ENCODE measurements around the gene UGT2B17. TPM values are rescaled to one million over a fixed set of nuclear protein-coding genes. Genes with fewer than 3 reads are reported as not detected.
"Not testable (repeated sequence)": the region's sequence is repeated elsewhere in the genome, so short reads cannot be mapped to it uniquely, and the experiment has no call there.

Gene UGT2B17
- not detected in 2 replicates for total RNA-seq

DNA sequence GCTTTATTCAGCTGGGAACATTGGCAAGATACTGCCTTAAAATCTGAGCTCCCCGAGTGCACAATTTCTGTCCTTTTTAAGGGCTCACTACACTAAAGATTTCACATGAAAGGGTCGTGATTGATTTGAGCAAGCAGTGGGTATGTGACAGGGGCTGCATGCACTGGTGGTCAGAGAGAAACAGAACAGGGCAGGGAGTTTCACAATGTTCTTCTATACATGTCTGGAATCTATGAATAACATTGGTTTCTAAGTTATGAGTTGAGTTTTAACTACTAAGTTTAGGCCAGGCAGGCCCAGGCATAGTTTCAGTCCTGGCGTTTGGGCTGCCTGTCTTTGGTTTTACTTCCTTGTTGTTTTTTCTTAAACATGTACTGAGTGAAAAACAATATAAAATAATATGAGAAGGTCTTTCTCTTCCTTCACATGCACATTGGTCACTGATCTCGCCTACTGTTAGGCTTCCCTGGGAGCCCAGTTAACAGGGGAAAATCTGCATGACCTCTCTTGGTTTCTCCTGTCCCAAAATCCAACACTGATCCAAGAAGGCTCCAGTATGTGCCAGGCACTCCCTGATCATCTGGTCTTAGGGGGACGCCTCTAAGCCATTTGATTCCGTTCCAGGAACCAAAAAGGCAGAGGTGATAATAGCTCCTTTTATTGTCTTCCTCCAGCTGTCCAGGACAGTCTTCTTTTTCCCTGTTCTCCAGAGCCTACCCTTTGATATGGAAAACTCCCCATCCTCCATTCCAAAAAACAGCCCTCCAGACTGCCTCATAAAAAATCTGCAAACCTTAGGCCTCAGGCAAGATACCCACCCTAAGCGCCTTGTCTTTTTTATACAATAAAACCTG, at the start of gene UGT2B17:
UGT2B17 (minus strand) TSS at position 51 of the 854 bp plus-strand sequence. CDS start 7,838 bp downstream, outside the sequence.
- intact Hi-C loops (cut with micrococcal nuclease): no loop called here

DNA sequence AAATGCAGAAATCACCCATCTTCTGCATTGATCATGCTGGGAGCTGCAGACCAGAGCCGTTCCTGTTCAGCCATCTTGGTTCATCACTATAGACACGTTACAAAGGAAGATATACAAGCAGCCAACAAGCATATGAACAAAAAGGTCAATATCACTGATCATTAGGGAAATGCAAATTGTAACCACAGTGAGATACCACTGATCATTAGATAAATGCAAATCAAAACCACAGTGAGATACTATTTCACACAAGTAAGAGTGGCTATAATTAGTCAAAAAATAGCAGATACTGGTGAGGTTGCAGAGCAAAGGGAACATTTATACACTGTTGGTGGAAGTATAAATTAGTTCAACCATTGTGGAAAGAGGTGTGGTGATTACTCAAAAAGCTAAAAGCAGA, 46.6 kb upstream of the UGT2B17 start:
- intact Hi-C loops (cut with micrococcal nuclease): not testable (repeated sequence)

DNA sequence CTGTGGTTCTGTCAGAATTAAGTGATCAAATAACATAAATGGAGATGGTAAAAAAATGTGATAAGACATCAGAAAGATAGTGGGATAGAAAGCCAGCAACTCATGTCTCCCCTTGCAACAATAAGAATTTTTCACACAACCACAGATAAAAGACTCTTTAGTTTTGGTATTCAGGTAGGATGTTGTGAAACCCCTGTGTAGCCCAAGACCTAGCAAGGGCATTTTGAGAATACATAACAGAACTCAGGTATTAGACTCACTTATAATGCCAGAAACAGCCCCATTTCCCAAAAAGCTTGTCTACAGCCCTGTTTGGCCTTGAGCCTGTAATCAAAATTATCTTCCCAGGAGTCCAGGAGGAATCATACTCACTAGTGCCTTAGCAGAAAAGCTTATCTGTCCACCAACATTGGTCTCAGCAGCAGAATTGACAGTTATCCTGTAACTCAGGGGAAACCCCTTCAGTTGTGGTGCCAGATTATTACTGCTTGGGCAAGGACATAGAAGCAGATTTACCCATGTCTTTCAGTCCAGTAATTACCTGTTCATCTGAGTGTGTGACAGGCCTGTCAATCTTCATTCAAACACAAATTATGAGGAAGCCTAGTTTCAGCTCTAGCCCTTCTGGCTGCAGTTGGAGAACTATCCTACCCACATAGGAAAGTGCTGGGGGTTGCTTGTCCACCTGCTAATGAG, 41.0 kb upstream of the UGT2B17 start:
- intact Hi-C loops (cut with micrococcal nuclease): no loop called here

DNA sequence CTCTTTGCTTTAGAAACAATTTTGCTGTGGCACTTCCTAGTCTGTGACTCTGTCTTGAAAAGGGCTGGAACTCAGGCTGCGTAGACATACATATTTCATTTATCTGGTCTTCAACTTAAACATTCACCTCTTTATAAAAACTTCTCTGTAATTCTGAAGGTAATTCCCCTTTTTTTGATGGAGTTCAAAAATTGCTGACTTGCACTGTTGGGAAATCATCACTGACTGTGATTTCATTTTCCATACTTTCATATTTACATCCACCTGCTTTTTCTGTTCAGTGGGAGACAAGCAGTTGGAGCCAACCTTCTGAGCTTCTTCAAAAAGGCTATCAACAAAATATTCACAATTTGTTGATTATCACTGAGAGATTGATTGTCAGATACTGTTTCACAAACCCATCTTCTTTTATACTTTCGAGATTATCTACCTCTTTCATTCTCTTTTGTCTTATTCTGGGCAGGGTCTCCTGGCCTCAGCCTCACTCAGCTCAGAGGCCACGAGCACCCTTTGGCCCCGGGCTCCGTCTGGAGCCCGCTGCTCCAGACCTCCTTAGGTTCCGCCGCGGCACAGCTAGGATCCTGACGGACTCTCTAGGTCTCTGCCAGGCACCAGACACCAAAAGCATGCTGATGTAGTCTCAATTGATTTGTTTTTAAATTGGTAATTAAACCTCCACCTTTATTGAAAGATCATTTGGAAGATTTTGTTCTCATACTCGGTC, 39.7 kb upstream of the UGT2B17 start:
- intact Hi-C loops (cut with micrococcal nuclease): no loop called here

DNA sequence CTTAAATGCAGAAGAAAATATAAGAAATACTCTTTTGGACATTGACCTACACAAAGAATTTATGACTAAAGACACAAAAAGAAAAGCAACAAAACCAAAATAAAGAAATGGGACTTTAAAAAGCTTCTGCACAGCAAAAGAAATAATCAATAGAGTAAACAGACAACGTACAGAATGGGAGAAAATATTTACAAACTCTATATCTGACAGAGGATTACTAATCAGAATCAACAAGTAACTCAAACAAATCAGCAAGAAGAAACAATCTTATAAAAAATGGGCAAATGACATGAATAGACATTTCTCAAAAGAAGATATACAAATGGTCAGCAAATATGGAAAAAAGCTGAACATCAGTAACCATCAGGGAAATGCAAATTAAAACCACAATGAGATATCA, 37.6 kb upstream of the UGT2B17 start:
- intact Hi-C loops (cut with micrococcal nuclease): no loop called here

DNA sequence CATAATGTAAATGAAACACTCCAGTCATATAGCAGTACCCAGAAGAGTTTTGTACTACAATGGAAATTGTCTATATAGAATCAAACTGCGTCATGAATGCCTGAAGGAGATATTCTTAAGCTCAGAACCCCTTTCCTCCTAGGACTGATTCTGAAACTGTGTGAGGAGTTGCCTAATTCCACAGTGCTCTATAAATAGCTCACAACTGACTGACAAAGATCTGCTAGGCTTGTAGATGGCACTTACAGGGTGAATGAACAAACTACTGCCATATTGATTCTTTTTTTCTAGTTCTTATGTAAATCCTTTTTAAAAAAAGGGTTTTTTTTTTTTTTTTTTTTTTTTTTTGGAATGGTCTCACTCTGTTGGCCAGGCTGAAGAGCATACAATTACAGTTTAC, 30.1 kb upstream of the UGT2B17 start:
- intact Hi-C loops (cut with micrococcal nuclease): no loop called here

DNA sequence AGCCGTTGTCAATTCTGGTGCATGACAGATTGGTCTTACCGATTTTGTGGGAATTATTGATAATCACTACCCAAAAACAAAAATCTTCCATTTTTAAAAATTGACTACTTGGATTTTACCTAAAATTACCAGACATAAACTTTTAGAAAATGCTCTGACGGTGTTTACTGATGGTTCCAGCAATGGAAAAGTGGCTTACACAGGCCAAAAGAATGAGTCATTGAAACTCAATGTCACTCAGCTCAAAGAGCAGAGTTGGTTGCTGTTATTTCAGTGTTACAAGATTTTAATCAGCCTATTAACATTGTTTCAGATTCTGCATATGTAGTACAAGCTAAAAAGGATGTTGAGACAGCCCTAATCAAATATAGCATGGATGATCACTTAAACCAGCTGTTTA, 23.0 kb upstream of the UGT2B17 start:
- intact Hi-C loops (cut with micrococcal nuclease): no loop called here

DNA sequence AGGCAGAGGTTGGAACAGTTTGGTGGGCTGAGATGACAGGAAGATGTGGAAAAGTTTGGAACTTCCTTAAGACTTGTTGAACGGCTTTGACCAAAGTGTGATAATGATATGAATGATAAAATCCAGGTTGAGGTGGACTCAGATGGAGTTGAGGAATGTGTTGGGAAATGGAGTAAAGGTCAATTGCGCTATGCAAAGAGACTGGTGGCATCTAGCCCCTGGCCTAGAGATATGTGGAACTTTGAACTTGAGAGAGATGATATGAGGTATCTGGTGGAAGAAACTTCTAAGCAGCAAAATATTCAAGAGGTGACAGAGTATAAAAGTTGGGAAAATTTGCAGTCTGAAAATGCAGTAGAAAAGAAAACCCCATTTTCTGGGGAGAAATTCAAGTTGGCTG, 21.4 kb upstream of the UGT2B17 start:
- intact Hi-C loops (cut with micrococcal nuclease): no loop called here

DNA sequence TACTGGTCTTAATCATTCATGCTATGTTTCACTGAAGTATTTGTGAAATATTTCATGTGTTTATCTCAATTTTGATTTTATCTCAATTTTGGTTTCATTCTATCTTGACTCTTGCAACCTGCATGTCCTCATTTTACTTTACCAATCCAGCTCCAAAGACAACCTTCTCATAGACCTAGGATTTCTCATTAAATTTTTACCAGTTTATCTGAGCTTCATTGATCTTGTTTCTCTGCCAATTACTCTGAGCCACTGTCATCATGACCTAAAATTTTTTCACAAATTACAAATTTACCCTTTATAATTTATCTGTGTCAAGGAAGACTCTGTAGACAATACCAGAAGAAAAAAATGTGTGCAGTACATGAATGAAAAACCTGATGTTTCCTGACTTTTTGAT, 18.6 kb upstream of the UGT2B17 start:
- intact Hi-C loops (cut with micrococcal nuclease): no loop called here

DNA sequence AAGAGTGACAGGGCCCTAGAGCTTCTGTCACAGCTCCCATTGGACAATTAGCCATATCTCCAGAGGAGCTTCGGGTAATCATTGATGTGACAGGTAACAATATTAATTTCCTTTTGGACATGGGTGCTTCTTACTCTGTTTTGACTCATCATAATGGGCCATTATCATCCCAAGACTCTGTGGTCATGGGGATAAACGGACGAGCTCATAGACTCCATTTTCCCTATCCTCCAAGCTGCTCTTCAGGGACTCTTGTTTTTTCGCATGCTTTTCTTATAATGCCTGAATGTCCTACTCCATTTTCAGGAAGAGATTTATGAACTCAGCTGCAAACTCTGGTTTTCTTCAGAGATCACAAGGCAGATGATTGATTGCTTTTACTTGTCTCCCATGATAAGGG, 17.0 kb upstream of the UGT2B17 start:
- intact Hi-C loops (cut with micrococcal nuclease): no loop called here

DNA sequence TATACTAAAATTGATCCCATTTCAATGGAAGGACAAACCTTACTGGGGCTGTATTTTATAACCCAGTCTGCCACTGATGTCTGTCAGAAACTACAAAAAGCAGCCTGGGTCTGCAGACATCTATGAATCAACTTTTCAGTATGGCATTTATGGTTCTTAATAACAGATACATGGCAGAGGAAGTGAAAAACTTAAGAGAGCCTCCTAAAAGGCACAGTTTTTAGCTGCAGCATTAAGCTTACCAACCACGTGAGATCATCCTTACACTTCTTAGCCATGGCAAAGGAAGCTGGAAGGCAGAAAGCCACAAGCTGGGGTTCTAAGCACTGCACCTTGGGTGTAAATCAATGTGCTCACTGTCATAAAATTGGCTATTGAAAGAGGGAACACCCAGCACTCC, 16.6 kb upstream of the UGT2B17 start:
- intact Hi-C loops (cut with micrococcal nuclease): no loop called here

DNA sequence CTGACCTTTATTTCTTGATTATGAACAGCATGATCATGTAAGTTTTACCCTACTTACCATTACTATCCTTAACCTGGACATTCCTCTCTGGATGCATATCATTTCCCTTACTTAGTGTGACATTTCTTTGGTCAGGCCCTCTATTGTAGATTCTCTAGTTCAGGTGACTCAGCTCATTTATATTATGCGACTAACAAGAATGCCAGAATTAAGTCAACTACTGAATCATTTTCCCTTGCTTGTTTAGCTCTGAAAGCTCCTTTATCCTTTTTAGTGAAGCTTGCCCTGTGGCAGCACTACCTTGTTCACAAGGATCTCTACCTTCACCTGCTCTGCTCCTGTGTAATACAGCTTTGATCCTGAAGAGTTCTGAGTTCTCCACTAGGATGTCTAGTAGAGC, 15.1 kb upstream of the UGT2B17 start:
- intact Hi-C loops (cut with micrococcal nuclease): no loop called here

DNA sequence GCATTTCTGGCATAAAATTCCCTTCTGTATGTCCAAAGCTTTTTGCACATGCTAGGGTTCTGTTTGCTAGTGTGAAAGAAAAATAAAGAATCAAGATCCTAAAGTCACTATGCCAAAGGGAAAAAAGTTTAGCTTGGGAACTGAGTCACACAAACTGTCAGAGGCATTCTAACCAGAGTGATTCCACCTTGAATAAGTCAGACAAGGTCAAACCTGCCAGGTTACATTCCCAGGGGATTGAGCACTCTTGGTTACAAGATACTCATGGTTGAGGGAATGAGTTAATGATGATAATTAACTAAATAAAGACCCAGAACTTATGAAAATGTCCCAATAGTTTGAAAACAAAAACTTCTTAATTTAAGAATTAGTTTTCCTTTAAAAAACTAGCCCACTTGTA, 13.7 kb upstream of the UGT2B17 start:
- intact Hi-C loops (cut with micrococcal nuclease): no loop called here

DNA sequence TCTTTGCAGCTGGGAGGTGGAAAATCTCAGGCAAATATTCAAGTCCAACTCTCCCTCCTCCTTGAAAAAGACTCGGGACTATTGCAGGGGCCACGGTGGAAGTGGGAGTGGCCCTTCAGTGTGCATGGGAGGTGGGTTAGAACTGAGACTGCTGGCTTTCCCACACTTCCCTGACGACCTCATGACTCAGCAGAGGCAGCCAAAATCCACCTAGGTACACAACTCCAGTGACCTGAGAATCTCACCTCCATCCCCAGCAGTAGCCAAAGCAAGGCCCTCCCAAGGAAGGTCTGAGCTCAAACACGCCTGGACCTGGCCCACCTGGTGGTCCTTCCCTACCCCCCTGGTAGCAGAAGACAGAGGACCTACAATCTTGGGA, 6.2 kb upstream of the UGT2B17 start:
- intact Hi-C loops (cut with micrococcal nuclease): no loop called here

DNA sequence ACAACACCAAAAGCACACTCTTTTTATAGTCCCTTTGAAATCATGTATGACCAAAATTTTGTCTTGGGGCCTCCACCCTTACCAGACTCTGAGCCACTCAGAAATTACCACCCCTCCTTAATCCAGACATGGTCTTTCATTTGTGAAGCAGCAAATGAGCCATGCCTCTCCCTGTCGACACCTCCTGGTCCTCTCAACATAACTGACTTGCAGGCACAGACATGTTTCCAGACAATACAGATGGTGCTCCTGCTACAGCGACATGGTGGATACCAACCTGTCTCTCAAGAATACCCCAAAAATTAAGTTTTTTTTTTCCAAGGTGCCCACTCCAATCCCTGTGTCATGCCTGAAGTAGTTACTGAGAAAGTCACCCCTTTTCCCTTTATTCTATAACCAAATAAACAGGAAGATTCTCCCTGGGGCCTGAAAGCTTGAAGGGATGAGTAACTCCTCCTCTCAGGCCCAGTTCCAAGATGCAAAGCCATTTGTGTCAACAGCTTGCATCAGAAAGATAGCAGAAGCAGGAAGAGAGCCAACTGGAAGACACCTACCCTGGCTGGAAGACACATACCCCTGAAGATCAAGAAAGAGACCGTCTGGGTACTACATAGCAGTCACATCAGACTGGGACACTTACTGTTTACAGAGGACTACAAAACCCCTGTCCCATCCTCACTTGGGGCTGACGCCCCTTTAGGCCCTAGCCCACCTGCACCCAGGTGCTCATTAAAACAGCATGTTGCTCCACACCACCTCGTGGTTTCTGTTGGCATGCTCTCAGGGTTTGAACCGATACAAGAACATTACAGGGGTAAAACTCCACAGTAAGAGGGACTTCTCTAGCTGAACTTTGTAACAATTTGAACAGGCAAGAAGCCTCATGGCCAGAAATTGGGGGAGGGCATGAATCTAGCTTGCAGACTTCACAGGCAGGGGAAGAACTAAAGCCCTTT, 5.5 kb upstream of the UGT2B17 start:
- intact Hi-C loops (cut with micrococcal nuclease): no loop called here

DNA sequence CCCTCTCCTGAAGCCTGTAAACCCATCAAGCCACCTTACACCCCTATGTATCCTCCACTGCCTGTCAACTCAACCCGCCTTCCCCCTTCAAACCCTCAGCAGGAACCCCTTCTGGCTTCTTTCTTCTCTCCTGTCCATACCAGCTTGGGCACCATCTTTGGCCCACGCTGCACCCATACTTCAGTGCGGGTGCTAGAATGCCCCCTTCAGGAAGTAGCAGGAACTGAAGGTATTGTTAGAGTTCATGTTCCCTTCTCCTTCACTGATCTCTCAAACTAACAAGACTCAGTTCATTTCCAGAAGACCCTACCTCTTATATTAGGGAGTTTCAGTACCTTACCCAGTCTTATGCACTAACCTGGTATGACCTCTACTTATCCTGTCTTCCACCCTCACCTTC, 1.5 kb upstream of the UGT2B17 start:
- intact Hi-C loops (cut with micrococcal nuclease): no loop called here

DNA sequence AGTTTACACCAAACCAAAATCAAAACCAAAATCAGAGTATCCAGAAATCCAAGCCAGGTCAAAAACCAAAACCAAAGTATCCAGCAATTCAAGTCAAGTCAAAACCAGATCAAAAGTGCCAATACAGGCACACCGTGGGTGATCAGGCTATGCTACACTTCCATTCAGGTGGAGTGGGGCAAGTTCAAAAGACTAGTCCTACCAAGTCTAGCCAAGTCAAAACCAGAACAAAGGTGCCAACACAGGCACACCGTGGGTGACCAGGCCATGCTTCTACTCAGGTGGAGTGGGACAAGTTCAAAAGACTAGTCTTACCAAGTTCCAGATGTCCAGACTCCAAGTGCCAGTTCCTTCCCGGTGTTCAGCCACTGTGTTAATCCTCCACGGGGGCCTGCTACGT, 486 bp downstream of the UGT2B17 start:
- intact Hi-C loops (cut with micrococcal nuclease): not testable (repeated sequence)

DNA sequence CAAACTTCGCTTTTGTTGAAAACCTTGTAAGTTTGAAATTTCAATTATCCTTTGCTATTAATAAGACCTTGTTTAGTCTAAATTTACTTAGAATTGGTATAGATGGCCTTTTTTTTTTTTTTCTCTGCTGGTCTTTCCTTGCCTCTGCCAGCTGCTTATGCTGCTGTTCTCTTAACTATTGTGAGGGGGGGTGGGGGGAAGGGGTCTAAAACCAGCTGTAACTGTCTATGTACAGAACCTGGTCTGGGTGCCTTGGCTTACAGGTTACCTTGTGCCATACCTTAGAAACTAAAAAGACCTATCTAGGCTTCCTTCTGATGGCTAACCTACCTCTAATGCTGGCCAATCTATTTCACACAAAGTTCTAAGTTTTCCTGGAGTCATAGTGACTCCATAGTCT, 1.0 kb downstream of the UGT2B17 start:
- intact Hi-C loops (cut with micrococcal nuclease): no loop called here

DNA sequence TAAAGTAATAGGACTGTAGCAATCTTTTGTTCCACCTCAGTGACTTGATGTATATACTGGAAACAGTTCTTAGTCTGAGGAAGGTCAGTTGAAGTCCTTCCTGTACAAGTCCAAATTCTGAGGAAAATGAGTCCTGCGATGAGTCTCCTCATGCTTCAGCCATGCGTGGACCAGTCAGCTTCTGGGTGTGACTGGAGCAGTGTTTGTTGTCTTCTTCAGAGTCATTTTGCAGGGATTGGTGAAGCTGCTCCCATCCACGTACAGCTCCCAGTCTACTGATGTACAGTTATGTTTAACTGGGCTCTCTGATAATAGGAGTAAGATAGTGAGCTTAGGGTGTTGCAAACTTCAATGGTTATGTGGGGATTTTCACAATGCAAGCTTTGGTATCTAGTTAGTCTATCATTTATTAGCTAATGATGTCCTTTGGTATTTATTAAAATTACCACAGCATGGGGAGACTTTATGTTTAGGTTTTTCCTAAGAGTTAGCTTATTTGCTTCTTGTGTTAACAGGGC, 3.4 kb downstream of the UGT2B17 start:
- intact Hi-C loops (cut with micrococcal nuclease): no loop called here

DNA sequence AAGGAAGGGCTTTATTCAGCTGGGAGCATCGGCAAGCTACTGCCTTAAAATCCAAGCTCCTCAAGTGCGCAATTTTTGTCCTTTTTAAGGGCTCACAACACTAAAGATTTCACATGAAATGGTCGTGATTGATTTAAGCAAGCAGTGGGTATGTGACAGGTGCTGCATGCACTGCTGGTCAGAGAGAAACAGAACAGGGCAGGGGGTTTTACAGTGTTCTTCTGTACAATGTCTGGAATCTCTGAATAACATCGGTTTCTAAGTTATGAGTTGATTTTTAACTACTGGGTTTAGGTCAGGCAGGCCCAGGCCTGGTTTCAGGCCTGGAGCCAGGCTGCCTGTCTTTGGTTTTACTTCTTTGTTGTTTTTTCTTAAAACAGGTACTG, 6.0 kb downstream of the UGT2B17 start:
- intact Hi-C loops (cut with micrococcal nuclease): no loop called here
